Inferior parietal cortex (tissue), 1 donor: ENCODE measurements around the gene NRK.
A peak's percentile ranks its signal among the peaks of the same experiment; 100 is the strongest.
"Not testable (repeated sequence)": the region's sequence is repeated elsewhere in the genome, so short reads cannot be mapped to it uniquely, and the experiment has no call there.

ENCODE experiments used
- DNase-seq: peaks from one replicate; pipeline ENCODE4 v3.0.0-alpha.2; 2016; ENCODE audit errors: extremely low spot score

The NRK gene

GRCh38 chrX:105880491-105880890, 58.2 kb downstream of the NRK start:
- no peak for DNase-seq

- no peak for DNase-seq
Observed at GRCh38 chrX:105882581-105883275, 60.4 kb downstream of the NRK start.

- no peak for DNase-seq
Observed at GRCh38 chrX:105894721-105895120, 72.4 kb downstream of the NRK start.

GRCh38 chrX:105909576-105909975, 87.2 kb downstream of the NRK start:
- DNase-seq: no peak

GRCh38 chrX:105910563-105911105, 88.3 kb downstream of the NRK start:
- DNase-seq: no peak

GRCh38 chrX:105945266-105945665, 122.9 kb downstream of the NRK start:
- no peak for DNase-seq

GRCh38 chrX:105969487-105969886, 147.1 kb downstream of the NRK start:
- DNase-seq: no peak

GRCh38 chrX:105972690-105973386, 150.5 kb downstream of the NRK start:
- DNase-seq: no peak

GRCh38 chrX:105973387-105973739, 151.0 kb downstream of the NRK start:
- no peak for DNase-seq

GRCh38 chrX:105975382-105975781, 153.0 kb downstream of the NRK start:
- peak; percentile 24 for DNase-seq

- DNase-seq: no peak
Observed at GRCh38 chrX:105981772-105982485, 159.6 kb downstream of the NRK start.

GRCh38 chrX:105988487-105988886, 166.1 kb downstream of the NRK start:
- not testable (repeated sequence) for DNase-seq

GRCh38 chrX:105999294-105999693, 177.0 kb downstream of the NRK start:
- DNase-seq: no peak

GRCh38 chrX:106000203-106000602, 177.9 kb downstream of the NRK start:
- no peak for DNase-seq

GRCh38 chrX:106000609-106001008, 178.3 kb downstream of the NRK start:
- DNase-seq: not testable (repeated sequence)

- no peak for DNase-seq
Observed at GRCh38 chrX:106005684-106006083, 183.3 kb downstream of the NRK start.

GRCh38 chrX:106007815-106008214, 185.5 kb downstream of the NRK start:
- DNase-seq: no peak
